Peyer's patch (tissue), 4 donors: ENCODE data around the gene TYMS.

Experiments
- CTCF ChIP-seq, 6 experiments: fragments of 450-650 bp in 4 of 6; fragments of 200-600 bp in 2 of 6; sonication (generic) in 1 of 6; IDR thresholded peaks; one replicate each; pipeline ENCODE4 v1.5.1; 2017 to 2019; ENCODE audit warnings: antibody characterized with exemption in 6 of 6, mild to moderate bottlenecking in 3 of 6, moderate library complexity in 1 of 6
- POLR2A ChIP-seq, 2 donors: fragments of 450-650 bp; IDR thresholded peaks; one replicate each; pipeline ENCODE4 v1.5.1; 2017; ENCODE audit warnings: antibody characterized with exemption in 2 of 2, mild to moderate bottlenecking in 2 of 2, moderate library complexity in 2 of 2

- no peak for TF ChIP-seq CTCF (IDR thresholded peaks at IDR 0.05)
- no peak for TF ChIP-seq POLR2A (IDR thresholded peaks at IDR 0.05)
Measured at GRCh38 chr18:703213-703967, 45.9 kb downstream of the TYMS start.
